Measurements from ENCODE around the gene BRPF1. TPM values are rescaled to one million over a fixed set of nuclear protein-coding genes. Genes with fewer than 3 reads are reported as not detected.

BRPF1 gene
- total RNA-seq, 4 donors from 2014 or later, result 20.1 to 27.2 (median 22.5) TPM

DNA sequence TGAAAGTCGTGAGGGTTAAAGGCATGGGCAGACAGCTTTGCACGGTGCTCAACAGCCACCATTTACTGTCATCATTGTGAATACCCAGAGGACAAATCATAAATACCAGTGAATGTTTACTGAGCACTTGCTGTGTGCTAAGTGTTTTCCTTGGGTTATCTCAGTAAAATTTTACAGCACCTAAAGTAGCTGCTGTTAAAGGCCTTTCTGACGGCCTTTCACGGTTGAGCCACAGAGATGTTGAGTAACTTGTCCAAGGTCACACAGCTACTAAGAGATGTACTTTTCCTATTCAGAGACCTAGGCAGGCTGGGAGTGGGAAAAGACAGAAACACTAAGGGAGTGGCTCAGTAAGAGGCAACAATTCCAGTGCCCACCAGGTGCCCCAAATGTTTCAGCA, 28.3 kb upstream of the BRPF1 start:
- no peak overlapping the region for H3K4me3 ChIP-seq (ENCODE audit: low read depth, poor library complexity, severe bottlenecking)
- intact Hi-C loops (cut with DNase I; ENCODE audit: low total_unique reads), result no loop called here
- no peak for DNase-seq (ENCODE audit: low spot score in 2 of 2)
- WGBS, 2 donors, result 76 to 88% methylated on average over 4 of the region's 4 CpGs
- TF ChIP-seq POLR2A (IDR thresholded peaks at IDR 0.05) (no peak), CTCF (IDR thresholded peaks at IDR 0.05) (no peak)

- intact Hi-C loops (cut with DNase I; ENCODE audit: low total_unique reads), result no loop called here
- no peak for TF ChIP-seq CTCF (IDR thresholded peaks at IDR 0.05)
- no peak for TF ChIP-seq POLR2A (IDR thresholded peaks at IDR 0.05)
- peak within 1 kb of the TSS; percentile 32 for H3K4me3 ChIP-seq (ENCODE audit: low read depth, poor library complexity, severe bottlenecking)
- WGBS, 2 donors, result 0 to 4% methylated on average over 18 to 21 of the region's 56 CpGs
- DNase-seq (ENCODE audit: low spot score in 2 of 2), result no peak
Measured at GRCh38 chr3:9703736-9704346, 27.7 kb upstream of the BRPF1 start, which contains the start of gene CPNE9. Gene CPNE9, plus strand, starts transcription at chr3:9703833. Its CDS starts 164 bp downstream, at chr3:9703997.

GRCh38 chr3:9704347-9705322, 26.9 kb upstream of the BRPF1 start:
- TF ChIP-seq POLR2A (IDR thresholded peaks at IDR 0.05) (no peak), CTCF (IDR thresholded peaks at IDR 0.05) (no peak)
- peak overlapping the region; percentile 32 for H3K4me3 ChIP-seq (ENCODE audit: low read depth, poor library complexity, severe bottlenecking)
- WGBS, 2 donors, result 1 to 4% methylated on average over 47 of the region's 62 CpGs
- DNase-seq (ENCODE audit: low spot score in 2 of 2), result no peak
- intact Hi-C loops (cut with DNase I; ENCODE audit: low total_unique reads), result no loop called here

DNA sequence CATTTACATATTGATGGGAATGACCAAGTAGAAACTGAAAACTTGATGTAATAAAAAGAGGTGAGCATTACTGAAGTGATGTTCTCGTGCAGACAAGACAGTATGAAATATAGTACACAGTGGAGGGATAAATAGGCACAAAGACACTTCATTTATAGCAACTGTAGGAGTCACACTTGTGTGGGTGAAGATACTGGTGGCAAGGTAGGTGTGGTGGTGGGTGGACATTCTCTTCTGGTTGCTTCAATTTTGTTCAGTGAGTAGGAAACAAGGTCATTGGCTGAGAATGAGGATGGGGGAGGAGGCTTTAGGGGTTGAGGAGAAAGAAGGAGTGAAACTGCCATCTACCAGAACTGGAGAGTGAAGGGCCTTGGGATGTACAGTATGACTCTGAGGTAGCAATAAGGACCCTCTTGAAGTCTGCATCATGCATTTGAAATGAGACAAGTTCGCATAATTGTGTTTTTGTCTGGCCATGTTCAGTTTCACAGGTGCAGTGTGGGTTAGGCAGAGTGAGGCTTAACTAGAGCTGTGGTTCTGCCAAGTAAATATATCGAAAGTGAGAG, 21.3 kb upstream of the BRPF1 start:
- intact Hi-C loops (cut with DNase I; ENCODE audit: low total_unique reads), result no loop called here
- no peak for TF ChIP-seq CTCF (IDR thresholded peaks at IDR 0.05)
- no peak for TF ChIP-seq POLR2A (IDR thresholded peaks at IDR 0.05)
- WGBS, 2 donors, result 76 to 86% methylated on average over 3 of the region's 3 CpGs

GRCh38 chr3:9712415-9712814, 19.1 kb upstream of the BRPF1 start:
- intact Hi-C loops (cut with DNase I; ENCODE audit: low total_unique reads), result no loop called here
- 70 to 88% methylated on average over 2 of the region's 2 CpGs for WGBS, 2 donors
- TF ChIP-seq CTCF (IDR thresholded peaks at IDR 0.05), result no peak
- no peak for TF ChIP-seq POLR2A (IDR thresholded peaks at IDR 0.05)
- no peak overlapping the region for H3K4me3 ChIP-seq (ENCODE audit: low read depth, poor library complexity, severe bottlenecking)
- no peak for DNase-seq (ENCODE audit: low spot score in 2 of 2)

More for the DNA sequence above, 21.3 kb upstream of the BRPF1 start:
- no peak overlapping the region for H3K4me3 ChIP-seq (ENCODE audit: low read depth, poor library complexity, severe bottlenecking)
- DNase-seq (ENCODE audit: low spot score in 2 of 2), result no peak
